HG02642 (cell line): Measurements from ENCODE around the gene WDR45B.

Source experiments
- ATAC-seq: cut with Tn5 transposase; IDR thresholded peaks from one replicate; pipeline ENCODE4 v1.9.1; 2021; ENCODE audit warnings: mild to moderate bottlenecking; ENCODE audit not compliant: unreplicated experiment, poor library complexity

The WDR45B gene

DNA sequence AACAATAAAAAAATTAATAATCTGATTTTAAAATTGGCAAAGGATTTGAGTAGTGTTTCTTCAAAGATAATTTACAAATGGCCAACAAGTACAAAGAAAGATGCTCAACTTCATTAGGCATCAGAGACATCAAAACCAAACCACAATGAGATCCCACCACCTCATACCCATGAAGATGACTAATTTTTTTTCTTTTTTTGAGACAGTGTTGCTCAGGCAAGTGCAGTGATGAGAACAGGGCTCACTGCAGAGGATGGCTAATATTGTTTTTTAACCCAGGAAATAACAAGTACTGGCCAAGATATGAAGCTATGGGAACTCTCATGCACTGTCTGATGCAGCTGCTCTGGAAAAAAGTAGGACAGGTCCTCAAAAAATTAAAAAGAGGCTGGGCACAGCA lies 14.9 kb downstream of the WDR45B start:
- no peak for ATAC-seq

DNA sequence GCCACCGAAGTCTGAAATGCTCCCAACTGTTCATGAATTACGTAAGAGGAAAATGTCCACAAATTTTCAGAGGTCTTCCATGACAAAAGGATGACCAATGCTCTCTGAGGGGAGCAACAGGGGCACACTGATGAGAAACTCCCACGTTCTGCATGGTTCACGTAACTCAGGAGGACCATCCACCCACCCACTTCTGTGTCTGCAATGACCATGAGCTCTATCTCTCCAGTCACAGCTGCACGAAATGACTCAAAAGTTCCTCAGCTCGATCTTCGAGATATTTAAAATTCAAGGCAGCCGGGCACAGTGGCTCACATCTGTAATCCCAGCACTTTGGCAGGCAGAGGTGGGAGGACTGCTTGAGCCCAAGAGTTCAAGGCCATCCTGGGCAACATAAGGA lies 15.8 kb downstream of the WDR45B start:
- ATAC-seq, result no peak

DNA sequence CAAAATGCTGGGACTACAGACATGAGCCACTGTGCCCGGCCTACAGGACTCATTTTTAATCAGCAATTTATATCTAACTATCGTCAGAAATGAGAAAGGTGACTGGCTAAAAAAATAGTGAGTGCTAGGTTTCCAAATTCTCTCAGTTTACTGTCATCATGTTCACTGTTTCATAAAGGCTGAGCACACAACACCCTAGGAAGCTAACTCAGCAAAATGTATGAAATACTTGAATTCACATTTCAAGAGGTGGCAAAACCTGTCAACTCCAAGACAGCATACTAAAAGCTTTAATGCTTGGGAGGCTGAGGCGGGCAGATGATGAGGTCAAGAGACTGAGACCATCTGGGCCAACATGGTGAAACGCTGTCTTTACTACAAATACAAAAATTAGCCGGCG lies 16.7 kb downstream of the WDR45B start:
- no peak for ATAC-seq

DNA sequence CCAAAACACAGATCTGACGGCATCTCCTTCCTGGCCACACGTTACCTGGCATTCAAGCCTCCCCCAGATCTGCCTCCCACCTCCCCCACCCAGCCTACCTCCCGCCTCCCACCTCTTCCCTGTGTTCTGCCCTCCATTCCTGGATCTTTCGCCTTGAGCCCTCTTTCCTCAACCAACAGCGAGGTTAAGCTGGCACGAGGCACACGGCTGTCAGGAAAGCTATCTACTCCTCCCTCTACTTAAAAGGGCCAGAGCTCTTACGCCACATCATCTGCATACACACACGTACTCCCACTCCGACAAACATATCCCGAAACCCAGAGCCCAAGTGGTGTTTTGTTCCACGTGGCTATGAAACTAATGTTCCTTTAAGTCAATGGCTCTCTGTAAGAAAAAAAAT lies 18.0 kb downstream of the WDR45B start:
- no peak for ATAC-seq

DNA sequence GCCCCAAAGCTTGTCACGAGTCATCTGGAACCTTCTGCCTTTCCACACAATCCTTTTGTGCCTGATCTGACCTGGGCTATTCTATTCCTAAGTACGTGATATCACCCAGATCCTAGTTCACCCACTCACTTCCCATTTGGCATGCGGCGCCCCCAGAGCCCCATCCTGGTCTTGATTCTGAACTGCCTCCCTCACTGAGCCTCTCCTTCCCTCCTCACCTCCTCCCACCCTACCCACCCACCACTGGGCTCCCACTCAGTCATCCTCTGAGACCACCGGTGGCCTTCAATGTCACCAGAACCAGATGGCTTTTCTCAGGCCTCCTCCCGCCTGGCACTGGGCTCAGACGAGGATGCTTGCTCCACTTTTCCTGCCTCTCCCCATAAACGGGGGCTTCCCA lies 18.5 kb downstream of the WDR45B start:
- ATAC-seq, result no peak

DNA sequence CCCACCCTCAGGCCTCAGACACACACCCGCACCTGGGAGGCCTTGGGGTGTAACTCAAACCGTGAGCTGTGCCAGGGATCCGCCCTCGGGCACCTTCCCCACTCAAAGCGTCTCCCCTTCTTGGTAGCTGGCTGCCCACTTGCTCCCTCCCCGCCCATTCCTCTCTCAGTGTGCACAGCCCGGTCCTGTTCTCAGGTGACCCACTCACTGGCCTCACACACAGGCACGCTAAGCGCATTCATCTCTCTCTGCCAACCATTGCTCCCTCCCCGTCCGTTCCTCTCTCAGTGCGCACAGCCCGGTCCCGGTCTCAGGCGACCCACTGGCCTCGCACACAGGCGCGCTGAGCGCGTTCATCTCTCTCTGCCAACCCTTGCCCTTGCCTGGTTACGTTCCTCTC lies 20.8 kb downstream of the WDR45B start:
- no peak for ATAC-seq

DNA sequence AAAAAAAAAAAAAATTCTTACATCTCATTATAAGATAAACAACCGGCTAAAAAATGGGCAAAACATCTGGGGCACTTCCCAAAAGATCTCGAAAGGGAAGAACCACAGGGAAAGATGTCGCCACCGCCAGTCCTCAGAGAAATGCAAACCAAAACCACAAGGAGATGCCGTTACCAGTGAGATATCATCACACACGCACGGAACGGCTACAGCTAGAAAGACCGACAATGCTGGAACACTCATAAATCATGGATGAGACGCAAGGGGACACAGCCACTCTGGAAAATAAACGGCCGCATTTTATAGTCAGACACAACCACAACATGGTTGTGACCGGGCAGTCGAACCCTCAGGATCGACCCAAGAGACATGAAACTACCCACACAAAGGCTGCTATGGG lies 24.5 kb downstream of the WDR45B start:
- no peak for ATAC-seq

DNA sequence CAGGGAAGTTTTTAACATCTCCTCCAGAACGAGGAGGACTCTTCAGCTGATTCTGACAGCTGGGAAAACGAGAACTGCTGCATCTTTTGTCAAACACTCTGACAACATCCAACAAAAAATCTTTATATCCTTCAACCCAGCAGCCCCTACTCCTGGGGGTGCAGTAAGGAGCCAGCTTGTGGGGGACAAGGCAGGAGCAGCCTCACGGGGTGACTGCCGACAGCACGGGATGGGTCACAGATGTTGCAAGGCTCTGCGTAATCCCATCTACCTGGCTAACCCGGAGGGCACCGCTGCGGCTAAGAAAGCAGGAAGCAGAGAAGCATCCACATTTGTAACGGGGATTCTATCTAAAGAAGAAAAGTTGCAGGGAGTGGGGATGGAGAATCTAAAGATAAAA lies 28.6 kb downstream of the WDR45B start:
- no peak for ATAC-seq

DNA sequence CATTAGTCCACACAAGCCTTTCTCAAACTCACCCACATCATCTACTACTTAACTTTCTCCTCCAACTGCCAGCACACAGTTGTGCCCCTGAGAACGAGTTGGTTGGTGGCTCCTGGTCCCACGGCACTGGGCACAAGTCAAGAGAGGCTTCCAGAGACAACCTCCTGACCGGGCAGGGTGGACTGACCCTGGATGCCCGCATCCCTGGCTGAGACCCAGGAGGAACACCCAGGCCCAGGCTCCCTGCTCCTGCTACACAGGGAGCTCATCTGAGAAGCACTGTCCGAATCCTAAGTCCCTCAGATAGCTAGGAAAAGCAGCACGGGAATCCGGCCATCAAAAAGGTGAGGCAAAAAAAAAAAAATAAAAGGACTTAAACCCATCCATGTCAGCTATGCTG lies 29.0 kb downstream of the WDR45B start:
- ATAC-seq, result no peak

DNA sequence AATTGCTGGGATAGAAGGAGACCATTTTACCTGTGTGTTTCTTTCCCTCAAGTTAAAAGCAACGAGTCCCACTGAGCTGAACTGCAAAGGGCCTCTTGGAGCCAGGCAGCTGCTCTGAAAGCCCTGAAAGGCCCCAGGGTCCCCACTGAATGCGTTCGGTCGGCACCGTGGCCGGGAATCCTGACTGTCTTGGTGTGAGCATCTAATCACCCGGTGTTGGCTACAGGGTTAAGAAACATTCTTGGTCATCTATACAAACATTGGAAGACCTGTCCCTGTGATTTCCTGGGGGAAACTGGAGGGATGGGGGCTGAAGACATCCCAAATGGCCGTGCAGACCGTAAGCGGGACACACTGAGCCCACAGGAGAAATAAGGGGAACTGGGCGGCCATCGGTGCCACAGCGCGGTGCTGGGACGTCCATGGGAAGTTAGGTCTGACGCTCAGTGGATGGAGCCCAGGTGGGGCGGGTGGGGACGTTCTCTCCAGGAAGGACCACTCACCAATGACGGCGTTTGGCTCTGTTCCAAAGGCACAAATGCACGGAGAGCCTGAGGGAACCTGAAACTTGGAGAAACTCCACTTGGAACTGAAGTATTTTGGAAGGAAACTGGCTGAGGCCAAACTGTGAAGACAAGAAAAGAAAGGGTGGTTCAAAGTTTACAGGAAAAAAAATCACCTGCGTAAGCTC lies 32.1 kb downstream of the WDR45B start:
- no peak for ATAC-seq

DNA sequence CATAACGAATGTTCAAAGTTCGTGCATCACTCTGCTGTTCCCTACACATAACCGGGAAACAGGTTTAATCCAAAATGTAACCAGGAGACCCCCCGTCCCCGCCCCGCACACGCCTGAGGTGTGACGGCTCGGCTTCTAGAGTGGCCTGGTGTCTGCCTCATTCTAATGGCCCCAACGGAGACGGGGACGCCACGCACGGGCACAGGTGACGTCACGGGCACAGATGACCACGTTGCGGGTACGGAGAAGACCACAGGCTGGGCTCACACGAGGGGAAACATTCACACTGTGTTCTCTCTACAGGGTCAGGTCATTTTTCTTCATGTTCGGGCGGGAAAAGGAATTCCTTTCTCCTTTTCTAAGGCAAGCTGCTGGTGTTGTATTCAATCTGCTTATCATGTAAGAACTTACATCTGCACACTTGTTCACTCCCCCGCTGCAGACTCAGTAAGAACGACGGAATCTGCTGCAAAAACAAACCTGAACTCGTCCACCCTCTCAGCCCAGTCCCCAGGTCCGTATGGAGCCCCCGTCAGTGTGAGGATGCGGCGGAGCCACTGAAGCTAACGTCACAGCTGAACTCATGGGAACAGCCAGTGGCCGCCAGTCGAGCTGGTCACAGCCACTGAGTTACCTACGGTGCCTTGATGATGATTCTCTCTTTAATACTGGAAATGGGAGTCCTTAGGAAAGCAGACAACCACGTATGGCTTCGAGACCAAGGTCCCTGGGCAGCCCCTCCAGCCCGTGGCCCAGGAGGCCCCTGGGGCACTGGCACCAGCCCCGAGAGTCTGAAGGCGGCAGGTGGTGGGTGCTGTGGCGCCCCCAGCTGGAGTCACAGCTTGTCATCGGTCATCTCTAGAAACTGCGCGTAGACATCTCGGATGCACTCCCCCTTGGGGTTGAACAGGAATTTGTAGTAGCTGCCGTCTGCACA lies 32.9 kb downstream of the WDR45B start:
- no peak for ATAC-seq

DNA sequence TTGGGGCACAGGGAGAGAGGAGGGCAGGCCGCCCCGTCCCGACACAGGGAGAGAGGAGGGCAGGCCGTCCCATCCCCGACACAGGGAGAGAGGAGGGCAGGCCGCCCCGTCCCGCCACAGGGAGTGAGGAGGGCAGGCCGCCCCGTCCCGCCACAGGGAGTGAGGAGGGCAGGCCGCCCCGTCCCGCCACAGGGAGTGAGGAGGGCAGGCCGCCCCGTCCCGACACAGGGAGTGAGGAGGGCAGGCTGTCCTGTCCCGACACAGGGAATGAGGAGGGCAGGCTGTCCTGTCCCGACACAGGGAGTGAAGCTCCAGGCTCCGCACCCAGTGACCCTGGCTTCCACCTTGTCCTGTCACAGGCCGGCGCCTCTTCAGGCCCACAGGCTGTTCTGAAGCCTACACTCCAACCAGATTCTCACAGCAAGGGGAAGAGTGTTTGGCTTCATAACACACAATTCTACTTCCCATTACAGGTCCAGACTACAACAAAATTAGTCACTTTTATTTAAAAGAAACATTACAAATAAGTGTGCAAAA lies 34.1 kb downstream of the WDR45B start:
- ATAC-seq, result no peak

DNA sequence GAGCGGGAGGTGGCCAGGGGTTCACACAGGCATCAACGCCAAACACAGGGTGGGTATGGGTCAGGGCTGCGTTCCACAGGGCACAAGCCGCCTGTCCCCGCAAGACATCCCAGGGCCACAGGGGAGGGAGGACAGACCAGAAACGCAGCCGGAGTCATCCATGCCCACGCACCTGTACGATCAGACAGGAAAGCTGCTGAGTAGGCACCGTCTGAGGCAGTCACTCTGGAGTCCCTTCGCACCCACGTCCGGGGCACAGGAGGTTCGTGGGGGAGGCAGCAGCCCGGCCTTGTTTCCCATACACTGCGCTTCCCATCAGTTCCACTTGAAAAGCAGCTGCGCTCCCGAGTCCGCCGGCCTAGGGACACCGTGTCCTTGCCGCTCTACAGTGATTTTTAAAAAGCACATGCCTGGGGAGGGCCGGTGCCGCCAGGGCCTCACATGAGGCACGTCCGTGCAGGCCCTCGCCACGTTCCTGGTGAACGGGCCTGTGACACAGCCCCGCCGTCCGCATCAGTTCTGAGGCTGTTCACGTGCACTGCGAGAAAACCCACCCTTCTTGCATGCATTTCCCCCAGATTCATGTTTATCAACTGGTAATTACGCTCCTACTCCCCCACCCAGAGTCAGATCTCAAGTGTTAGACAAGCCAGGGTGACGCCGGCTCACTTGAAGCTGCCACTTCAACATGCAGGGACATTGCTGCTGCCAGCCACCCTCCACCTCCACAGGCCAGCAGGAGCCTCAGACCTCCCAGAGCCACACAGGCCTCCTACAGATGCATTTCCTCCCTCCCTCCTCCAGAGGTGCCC lies 34.8 kb downstream of the WDR45B start:
- ATAC-seq, result no peak

DNA sequence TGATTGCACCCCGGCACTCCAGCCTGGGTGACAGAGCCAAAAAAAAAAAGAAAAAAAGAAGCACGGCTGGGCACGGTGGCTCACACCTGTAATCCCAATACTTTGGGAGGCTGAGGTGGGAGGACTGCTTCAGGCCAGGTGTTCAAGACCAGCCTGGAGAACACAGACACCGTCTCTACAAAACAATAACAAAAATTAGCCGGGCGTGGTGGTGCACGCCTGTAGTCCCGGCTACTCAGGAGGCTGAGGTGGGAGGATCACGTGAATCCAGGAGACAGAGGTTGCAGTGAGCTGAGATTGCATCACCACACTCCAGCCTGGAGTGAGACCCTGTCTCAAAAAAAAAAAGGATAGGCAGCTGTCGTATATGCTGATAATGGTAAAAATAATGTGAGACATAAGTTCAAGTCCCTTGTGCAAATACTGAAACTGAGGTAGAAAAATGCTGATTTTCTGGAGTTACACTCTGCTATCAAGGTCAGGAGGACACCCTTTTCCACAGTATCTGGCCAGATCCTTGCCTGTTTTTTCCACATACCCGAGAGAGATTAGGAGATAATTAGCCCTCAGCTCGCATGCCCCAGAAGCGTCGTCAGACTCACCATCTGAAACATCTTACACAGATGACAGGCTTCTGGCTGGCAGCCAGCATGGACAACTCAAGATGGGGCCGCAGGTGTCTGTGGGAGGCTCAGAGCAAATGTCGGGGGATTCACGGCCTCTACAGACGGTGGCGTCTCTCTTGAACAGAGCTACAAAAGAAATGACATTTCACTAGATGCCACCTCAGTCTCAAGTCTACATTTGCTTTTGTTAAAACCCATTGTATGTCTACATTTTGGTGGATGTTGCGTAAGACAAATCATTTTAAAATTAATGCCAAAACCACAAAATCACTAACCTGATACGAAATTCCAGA lies 36.8 kb downstream of the WDR45B start:
- no peak for ATAC-seq

DNA sequence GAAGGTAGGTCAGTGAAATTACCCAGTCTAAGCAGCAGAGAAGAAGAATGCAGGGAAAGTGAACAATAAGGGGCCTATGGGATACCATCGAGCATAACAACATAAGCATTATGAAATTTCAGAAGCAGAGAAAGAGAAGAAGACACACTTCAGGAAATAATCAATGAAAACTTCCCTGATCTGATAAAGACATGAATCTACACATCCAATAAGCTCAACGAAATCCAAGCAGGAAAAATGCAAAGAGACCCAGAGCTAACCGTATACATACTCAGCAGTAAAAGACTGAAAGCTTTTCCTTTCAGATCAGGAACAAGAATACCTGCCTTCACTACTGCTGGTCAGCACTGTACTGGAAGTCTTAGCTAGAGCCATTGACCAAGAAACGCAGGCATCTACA lies 38.6 kb downstream of the WDR45B start:
- ATAC-seq, result no peak

DNA sequence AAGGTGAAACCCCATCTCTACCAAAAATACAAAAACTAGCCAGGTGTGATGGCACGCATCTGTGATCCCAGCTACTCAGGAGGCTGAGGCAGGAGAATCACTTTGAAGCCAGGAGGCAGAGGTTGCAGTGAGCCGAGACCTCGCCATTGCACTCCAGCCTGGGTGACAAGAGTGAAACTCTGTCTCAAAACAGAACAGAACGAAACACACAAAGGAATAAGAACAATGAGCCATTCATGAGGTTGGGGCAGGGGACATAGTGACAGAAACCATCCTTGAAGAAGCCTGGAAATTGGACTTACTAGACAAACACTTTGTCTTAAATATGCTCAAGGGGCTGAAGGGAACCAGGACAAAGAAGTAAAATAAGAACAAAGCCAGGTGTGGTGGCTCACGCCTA lies 39.4 kb downstream of the WDR45B start:
- ATAC-seq, result no peak

DNA sequence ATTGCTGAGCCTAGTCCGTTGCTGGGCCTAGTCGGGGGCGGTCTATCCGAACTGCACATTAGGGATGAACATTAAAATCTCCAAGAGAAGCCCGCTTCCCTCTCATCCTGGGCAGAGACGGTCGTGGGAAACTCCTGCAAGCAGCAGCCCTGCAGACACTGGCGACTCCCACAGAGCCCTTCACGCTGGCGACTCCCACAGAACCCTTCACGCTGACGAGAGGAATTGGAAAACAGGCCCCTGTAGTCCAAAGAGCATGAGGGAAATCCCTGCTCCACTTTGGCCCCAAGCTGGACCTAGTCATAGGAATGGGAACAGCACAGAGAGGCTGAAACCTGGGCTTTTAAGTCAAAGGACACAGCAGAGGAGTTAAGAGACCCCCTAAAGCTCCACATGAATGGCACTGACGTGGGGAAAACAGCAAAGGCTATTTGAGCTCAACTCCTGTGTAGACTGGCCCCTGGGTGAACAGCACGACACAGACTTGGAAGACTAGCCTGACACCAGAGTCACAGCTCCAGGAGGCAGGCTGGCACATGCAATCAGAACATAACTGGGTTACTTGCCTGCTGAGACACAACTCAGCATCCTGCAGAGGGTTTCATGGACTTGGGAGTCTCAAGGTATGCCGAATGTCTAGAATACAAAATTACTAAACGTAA lies 42.2 kb downstream of the WDR45B start:
- ATAC-seq, result no peak

DNA sequence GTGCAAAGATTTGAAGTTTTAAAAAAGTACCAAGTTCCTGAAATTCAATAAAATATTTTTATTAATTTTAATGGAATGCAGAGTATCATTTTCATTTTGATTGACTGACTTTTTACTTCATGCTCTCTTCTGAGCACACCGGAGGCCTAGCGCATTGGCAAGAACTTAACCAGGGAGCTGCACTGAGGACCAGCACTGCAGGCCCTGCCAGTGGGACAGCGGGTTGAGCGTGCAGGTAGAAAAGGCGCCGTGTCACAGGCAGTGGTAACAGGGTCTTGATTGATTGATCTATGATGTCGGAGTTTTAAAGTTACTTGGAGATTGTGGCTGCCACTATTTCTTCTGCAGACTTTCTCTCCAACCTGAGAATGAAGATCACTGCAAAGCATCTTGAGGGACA lies 43.7 kb downstream of the WDR45B start:
- ATAC-seq, result no peak

DNA sequence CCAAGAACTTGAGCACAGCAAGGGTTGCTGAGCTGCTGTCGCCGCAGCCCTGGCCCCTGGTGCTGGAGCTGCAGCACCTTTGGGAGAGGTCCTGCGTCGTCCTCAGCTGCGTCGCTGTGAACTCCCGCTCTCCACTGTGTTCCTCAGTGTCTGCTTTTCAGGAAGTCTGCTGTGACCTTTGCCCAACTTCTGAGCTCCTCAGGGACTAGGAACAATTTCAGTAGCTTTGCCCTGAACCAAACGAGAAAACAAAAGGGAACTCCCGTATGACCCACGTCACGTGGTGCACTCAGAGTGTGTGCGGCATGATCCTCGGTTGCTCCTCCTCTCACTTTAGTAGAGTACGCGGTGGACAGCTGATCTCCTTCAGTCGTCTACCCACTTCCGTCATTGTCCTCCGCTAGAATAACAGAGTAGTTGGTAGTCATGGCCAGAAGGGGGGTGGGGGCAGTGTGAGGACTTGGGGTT lies 44.2 kb downstream of the WDR45B start:
- no peak for ATAC-seq
